ENCODE results near the gene MOB3A.

The MOB3A gene

DNA sequence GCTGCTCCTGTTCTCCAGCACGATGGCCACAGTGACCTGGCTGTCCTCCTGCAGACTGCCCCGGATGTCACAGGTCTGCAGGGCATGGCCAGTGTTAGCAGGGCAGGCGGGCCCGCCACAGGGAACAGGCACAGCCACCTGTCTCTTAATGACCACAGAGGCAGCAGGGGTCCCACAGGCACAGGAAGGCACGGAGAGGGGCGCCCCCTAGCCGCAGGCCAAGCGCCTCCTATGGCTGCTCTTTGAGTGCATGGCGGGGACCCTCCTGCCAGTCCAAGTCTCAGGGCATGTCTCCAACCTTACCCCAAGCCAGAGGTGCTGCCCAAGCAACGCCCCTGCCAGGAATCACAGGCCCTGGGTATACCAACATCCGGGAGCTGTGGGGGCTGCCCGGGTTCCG lies 14.7 kb upstream of the MOB3A start:
- peaks cover 5% of the 10 kb centered on the region for H3K79me2 ChIP-seq (ENCODE audit: low read length)
- H3K4me1 ChIP-seq (ENCODE audit: low read length): no peaks in the 10 kb centered on the region
- no peak overlapping the region for H2AFZ ChIP-seq (ENCODE audit: low read length)
- no peaks in the 10 kb centered on the region for H3K9me2 ChIP-seq (replicated peaks; ENCODE audit: insufficient read depth, low read length)
- no peaks in the 10 kb centered on the region for H3K9me3 ChIP-seq (replicated peaks; ENCODE audit: insufficient read depth, low read length)
- peaks cover 22% of the 10 kb centered on the region for H3K36me3 ChIP-seq (replicated peaks; ENCODE audit: insufficient read depth, low read length)
- no peaks in the 10 kb centered on the region for H4K20me1 ChIP-seq (ENCODE audit: insufficient read depth, low read length)
- no peak overlapping the region for H3K4me3 ChIP-seq (ENCODE audit: low read length)
- no peak overlapping the region for H3K27ac ChIP-seq (ENCODE audit: low read length)
- DNase-seq: no peak
- H3K27me3 ChIP-seq (replicated peaks; ENCODE audit: insufficient read depth, low read length): no peaks in the 10 kb centered on the region
- H3F3A ChIP-seq (ENCODE audit: insufficient read depth, low read length): no peaks in the 10 kb centered on the region
- H3K4me2 ChIP-seq (ENCODE audit: low read depth, low read length): no peak overlapping the region
- H3K9ac ChIP-seq (ENCODE audit: low read length): no peak overlapping the region
- TF ChIP-seq, protein P1, sequence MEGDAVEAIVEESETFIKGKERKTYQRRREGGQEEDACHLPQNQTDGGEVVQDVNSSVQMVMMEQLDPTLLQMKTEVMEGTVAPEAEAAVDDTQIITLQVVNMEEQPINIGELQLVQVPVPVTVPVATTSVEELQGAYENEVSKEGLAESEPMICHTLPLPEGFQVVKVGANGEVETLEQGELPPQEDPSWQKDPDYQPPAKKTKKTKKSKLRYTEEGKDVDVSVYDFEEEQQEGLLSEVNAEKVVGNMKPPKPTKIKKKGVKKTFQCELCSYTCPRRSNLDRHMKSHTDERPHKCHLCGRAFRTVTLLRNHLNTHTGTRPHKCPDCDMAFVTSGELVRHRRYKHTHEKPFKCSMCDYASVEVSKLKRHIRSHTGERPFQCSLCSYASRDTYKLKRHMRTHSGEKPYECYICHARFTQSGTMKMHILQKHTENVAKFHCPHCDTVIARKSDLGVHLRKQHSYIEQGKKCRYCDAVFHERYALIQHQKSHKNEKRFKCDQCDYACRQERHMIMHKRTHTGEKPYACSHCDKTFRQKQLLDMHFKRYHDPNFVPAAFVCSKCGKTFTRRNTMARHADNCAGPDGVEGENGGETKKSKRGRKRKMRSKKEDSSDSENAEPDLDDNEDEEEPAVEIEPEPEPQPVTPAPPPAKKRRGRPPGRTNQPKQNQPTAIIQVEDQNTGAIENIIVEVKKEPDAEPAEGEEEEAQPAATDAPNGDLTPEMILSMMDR (IDR thresholded peaks at IDR 0.05; ENCODE audit: low read length): 0 out of 2 replicates have a peak, but pooled peaks have one; percentile 4
- TF ChIP-seq EZH2phosphoT487 (IDR thresholded peaks at IDR 0.05; ENCODE audit: low read length): no peak

DNA sequence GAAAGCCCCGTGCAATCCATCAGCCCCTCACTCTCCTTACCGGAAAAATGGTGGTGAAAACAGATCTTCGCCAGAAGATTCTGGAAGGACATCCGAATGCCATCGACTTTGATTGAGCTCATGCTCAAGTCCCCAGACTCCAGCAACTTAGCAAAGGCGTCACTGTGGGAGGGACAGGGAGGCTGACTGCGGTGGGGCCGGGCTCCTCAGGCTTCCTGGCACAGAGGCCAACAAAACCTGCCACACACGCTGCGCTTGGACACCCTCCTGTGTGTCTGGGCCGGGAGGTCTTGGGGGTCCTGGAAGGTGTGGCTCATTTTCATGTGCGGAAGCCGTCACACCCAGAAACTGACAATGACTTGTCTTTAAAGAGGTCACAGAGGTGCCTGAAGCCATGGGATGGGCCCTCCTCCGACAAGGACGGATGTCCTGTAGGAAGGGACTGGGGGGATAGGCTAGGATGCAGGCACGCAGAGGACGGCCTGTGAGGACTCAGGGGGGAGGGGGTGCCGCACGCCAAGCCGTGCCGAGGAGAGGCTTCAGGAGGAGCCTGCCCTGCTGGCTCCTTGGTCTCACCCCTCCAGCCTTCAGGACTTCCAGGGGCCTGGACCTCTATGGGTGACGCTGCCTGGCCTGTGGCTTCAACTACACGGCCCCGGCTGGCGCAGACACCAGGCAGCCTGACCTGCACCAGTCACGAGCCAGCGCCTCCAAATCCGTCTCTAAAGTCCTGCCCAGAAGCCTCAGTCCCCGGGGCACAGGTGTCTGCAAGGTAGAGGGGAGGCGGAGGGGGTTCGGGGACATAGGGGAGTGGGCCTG lies 13.1 kb upstream of the MOB3A start:
- DNase-seq: no peak
- H3K36me3 ChIP-seq (replicated peaks; ENCODE audit: insufficient read depth, low read length): peaks cover 30% of the 10 kb centered on the region; the same call in 1 of the 2 replicates
- H3K27me3 ChIP-seq (replicated peaks; ENCODE audit: insufficient read depth, low read length): no peaks in the 10 kb centered on the region
- peaks cover 19% of the 10 kb centered on the region for H3K79me2 ChIP-seq (ENCODE audit: low read length)
- no peaks in the 10 kb centered on the region for H3K9me2 ChIP-seq (replicated peaks; ENCODE audit: insufficient read depth, low read length)
- H3F3A ChIP-seq (ENCODE audit: insufficient read depth, low read length): no peaks in the 10 kb centered on the region
- H3K4me2 ChIP-seq (ENCODE audit: low read depth, low read length): no peak overlapping the region
- TF ChIP-seq EZH2phosphoT487 (IDR thresholded peaks at IDR 0.05; ENCODE audit: low read length): no peak
- no peak for TF ChIP-seq EZH2 (optimal IDR thresholded peaks at IDR 0.05; ENCODE audit: low read depth, low read length)
- TF ChIP-seq, protein P1 (IDR thresholded peaks at IDR 0.05; ENCODE audit: low read length): no peak
- H4K20me1 ChIP-seq (ENCODE audit: insufficient read depth, low read length): no peaks in the 10 kb centered on the region
- no peak overlapping the region for H2AFZ ChIP-seq (ENCODE audit: low read length)
- no peak overlapping the region for H3K4me3 ChIP-seq (ENCODE audit: low read length)
- H3K9ac ChIP-seq (ENCODE audit: low read length): no peak overlapping the region
- H3K27ac ChIP-seq (ENCODE audit: low read length): no peak overlapping the region
- H3K9me3 ChIP-seq (replicated peaks; ENCODE audit: insufficient read depth, low read length): no peaks in the 10 kb centered on the region
- no peaks in the 10 kb centered on the region for H3K4me1 ChIP-seq (ENCODE audit: low read length)

DNA sequence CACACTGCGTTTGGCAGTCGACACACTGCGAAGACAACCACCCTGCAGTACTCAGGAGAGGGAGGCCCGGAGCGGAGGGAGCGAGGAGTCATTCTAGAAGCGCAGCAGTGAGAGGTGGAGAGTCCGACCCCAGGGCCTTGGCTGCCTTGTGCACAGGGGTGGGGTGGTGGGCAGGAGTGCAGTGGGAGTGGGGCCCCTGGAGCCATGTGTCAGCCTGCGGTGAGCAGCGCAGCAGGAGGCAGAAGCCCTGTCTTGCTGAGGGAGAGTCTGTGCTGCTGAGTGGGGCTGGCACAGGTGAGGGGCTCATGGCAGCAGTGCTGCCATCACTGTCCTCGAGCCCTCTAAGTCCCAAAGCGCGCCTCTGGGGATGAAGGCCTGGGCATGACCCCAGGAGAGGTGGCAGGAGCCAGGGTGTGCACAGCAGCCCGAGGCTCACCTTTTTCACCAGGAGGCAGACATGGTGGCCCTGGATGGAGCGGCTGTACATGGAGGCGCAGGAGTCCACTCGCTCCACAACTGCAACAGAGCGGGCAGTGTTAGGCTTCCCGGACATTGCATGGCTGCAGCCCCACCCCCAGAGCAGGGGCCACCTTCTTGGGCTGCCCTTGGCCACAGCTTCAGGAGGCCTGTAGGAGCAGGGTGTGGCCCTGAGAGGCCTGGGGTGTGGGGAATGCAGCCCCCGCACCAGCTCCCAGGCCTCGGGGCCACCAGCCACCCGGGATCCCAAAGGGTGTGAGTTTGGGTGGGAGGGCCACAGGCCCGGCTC lies 12.3 kb upstream of the MOB3A start:
- Histone ChIP-seq H3K9me2 (replicated peaks; ENCODE audit: insufficient read depth, low read length) (no peaks in the 10 kb centered on the region), H4K20me1 (ENCODE audit: insufficient read depth, low read length) (no peaks in the 10 kb centered on the region), H3K79me2 (ENCODE audit: low read length) (peaks cover 27% of the 10 kb centered on the region), H3K4me2 (ENCODE audit: low read depth, low read length) (no peak overlapping the region), H3K4me1 (ENCODE audit: low read length) (no peaks in the 10 kb centered on the region), H3K4me3 (ENCODE audit: low read length) (no peak overlapping the region), H3K9ac (ENCODE audit: low read length) (no peak overlapping the region), H3K27me3 (replicated peaks; ENCODE audit: insufficient read depth, low read length) (no peaks in the 10 kb centered on the region), H3K27ac (ENCODE audit: low read length) (no peak overlapping the region), H3K9me3 (replicated peaks; ENCODE audit: insufficient read depth, low read length) (no peaks in the 10 kb centered on the region), H3F3A (ENCODE audit: insufficient read depth, low read length) (no peaks in the 10 kb centered on the region), H2AFZ (ENCODE audit: low read length) (no peak overlapping the region), H3K36me3 (replicated peaks; ENCODE audit: insufficient read depth, low read length) (peaks cover 33% of the 10 kb centered on the region; the same call in 1 of the 2 replicates)
- DNase-seq: no peak
- no peak for TF ChIP-seq EZH2 (optimal IDR thresholded peaks at IDR 0.05; ENCODE audit: low read depth, low read length)
